Adrenal gland (tissue), 5 donors: Measurements from ENCODE around the gene CES2.

Source experiments
- CTCF ChIP-seq, 6 experiments: fragments of 450-650 bp in 4 of 6; fragments of 200-600 bp in 2 of 6; sonication (generic) in 1 of 6; IDR thresholded peaks; 1 replicate in 5 of 6; 2 replicates in 1 of 6; pipeline versions ENCODE4 v1.5.1 to v1.8.0; 2016 to 2021; ENCODE audit warnings: antibody characterized with exemption in 6 of 6, mild to moderate bottlenecking in 2 of 6, moderate library complexity in 1 of 6
- POLR2A ChIP-seq, 2 donors: fragments of 450-650 bp; IDR thresholded peaks; one replicate each; pipeline ENCODE4 v1.6.1; 2017; ENCODE audit warnings: antibody characterized with exemption in 2 of 2, mild to moderate bottlenecking in 2 of 2, moderate library complexity in 1 of 2
- donor health status: DM: no; HTN: no; CAD: no.

GRCh38 chr16:66895689-66895979 lies 39.7 kb upstream of the CES2 start:
- TF ChIP-seq POLR2A (IDR thresholded peaks at IDR 0.05) (no peak), CTCF (IDR thresholded peaks at IDR 0.05) (no peak)
